ENCODE measurements around the gene CARMIL1. TPM values are rescaled to one million over a fixed set of nuclear protein-coding genes. Genes with fewer than 3 reads are reported as not detected.

CARMIL1 gene
- total RNA-seq, 1 donor from 2014 or later = 86.3 TPM

- H3K9me3 Mint-ChIP-seq (ENCODE audit: low read depth) = no peaks in the 10 kb centered on the region
- DNase-seq (ENCODE audit: low spot score, unreplicated experiment) = no peak
- no peak overlapping the region for H3K27ac Mint-ChIP-seq
- H3K4me1 Mint-ChIP-seq (ENCODE audit: low read depth) = peaks cover 21% of the 10 kb centered on the region
- H3K27me3 Mint-ChIP-seq = no peaks in the 10 kb centered on the region
- H3K36me3 Mint-ChIP-seq (ENCODE audit: insufficient read depth) = peaks cover 2% of the 10 kb centered on the region
- no peak overlapping the region for H3K4me3 Mint-ChIP-seq (ENCODE audit: low read depth)
- no peak for TF ChIP-seq CTCF (IDR thresholded peaks at IDR 0.05; ENCODE audit: unreplicated experiment)
Observed at GRCh38 chr6:25407431-25407830, 128.3 kb downstream of the CARMIL1 start.

GRCh38 chr6:25410102-25410501, 130.9 kb downstream of the CARMIL1 start:
- TF ChIP-seq CTCF (IDR thresholded peaks at IDR 0.05; ENCODE audit: unreplicated experiment) = no peak
- no peak for DNase-seq (ENCODE audit: low spot score, unreplicated experiment)
- Mint-ChIP-seq H3K27ac (peak overlapping the region; percentile 53), H3K4me1 (ENCODE audit: low read depth) (peaks cover 39% of the 10 kb centered on the region), H3K4me3 (ENCODE audit: low read depth) (no peak overlapping the region), H3K9me3 (ENCODE audit: low read depth) (no peaks in the 10 kb centered on the region), H3K36me3 (ENCODE audit: insufficient read depth) (no peaks in the 10 kb centered on the region), H3K27me3 (no peaks in the 10 kb centered on the region)

DNA sequence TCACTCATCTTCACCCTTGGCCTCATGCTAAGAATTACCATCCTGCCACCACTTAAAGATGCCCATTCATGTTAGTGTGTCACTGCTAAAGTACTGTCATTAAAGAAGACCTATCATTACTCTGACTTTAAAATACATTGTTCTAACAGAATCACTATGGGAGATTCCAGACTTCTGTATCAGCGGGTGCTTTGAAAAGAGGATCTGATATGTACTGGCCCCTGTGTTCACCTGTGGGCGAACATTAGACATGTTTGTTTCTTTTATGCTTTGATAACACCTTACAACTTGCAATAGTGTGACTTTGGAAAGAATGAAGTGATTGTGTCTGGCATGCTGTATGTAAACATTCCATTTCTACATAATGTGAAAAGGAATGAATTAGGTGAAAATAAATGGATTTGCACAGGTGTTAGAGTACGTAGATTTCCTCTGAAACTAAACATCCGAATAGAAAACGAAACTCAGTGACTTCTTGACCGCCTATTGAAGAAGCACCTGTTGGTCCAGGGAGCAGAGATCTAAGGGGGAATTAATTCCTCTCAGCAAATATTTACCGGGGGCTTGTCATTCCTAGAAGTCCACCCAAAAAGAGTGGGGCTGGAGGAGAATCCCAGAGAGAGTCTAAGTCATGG, 132.3 kb downstream of the CARMIL1 start:
- DNase-seq (ENCODE audit: low spot score, unreplicated experiment) = no peak
- H3K4me1 Mint-ChIP-seq (ENCODE audit: low read depth) = peaks cover 45% of the 10 kb centered on the region
- H3K36me3 Mint-ChIP-seq (ENCODE audit: insufficient read depth) = no peaks in the 10 kb centered on the region
- no peaks in the 10 kb centered on the region for H3K27me3 Mint-ChIP-seq
- peak overlapping the region; percentile 89 for H3K27ac Mint-ChIP-seq
- H3K4me3 Mint-ChIP-seq (ENCODE audit: low read depth) = peak overlapping the region; percentile 1
- no peak for TF ChIP-seq CTCF (IDR thresholded peaks at IDR 0.05; ENCODE audit: unreplicated experiment)
- no peaks in the 10 kb centered on the region for H3K9me3 Mint-ChIP-seq (ENCODE audit: low read depth)

- Mint-ChIP-seq H3K4me1 (ENCODE audit: low read depth) (peaks cover 62% of the 10 kb centered on the region), H3K4me3 (ENCODE audit: low read depth) (no peak overlapping the region), H3K9me3 (ENCODE audit: low read depth) (no peaks in the 10 kb centered on the region), H3K36me3 (ENCODE audit: insufficient read depth) (no peaks in the 10 kb centered on the region), H3K27me3 (no peaks in the 10 kb centered on the region), H3K27ac (peak overlapping the region; percentile 69)
- no peak for TF ChIP-seq CTCF (IDR thresholded peaks at IDR 0.05; ENCODE audit: unreplicated experiment)
- DNase-seq (ENCODE audit: low spot score, unreplicated experiment) = no peak
Observed at GRCh38 chr6:25413207-25413905, 134.2 kb downstream of the CARMIL1 start.

- TF ChIP-seq CTCF (IDR thresholded peaks at IDR 0.05; ENCODE audit: unreplicated experiment) = no peak
- H3K9me3 Mint-ChIP-seq (ENCODE audit: low read depth) = peaks cover 2% of the 10 kb centered on the region
- DNase-seq (ENCODE audit: low spot score, unreplicated experiment) = no peak
- H3K27me3 Mint-ChIP-seq = no peaks in the 10 kb centered on the region
- peaks cover 1% of the 10 kb centered on the region for H3K36me3 Mint-ChIP-seq (ENCODE audit: insufficient read depth)
- no peak overlapping the region for H3K27ac Mint-ChIP-seq
- H3K4me1 Mint-ChIP-seq (ENCODE audit: low read depth) = peaks cover 65% of the 10 kb centered on the region
- H3K4me3 Mint-ChIP-seq (ENCODE audit: low read depth) = no peak overlapping the region
Observed at GRCh38 chr6:25414168-25414567, 135.0 kb downstream of the CARMIL1 start.

Data from progenitor cell of endocrine pancreas (in vitro differentiated cells).